ENCODE measurements around the gene XAF1.
"Not testable (repeated sequence)": the region's sequence is repeated elsewhere in the genome, so short reads cannot be mapped to it uniquely, and the experiment has no call there.

Gene XAF1

DNA sequence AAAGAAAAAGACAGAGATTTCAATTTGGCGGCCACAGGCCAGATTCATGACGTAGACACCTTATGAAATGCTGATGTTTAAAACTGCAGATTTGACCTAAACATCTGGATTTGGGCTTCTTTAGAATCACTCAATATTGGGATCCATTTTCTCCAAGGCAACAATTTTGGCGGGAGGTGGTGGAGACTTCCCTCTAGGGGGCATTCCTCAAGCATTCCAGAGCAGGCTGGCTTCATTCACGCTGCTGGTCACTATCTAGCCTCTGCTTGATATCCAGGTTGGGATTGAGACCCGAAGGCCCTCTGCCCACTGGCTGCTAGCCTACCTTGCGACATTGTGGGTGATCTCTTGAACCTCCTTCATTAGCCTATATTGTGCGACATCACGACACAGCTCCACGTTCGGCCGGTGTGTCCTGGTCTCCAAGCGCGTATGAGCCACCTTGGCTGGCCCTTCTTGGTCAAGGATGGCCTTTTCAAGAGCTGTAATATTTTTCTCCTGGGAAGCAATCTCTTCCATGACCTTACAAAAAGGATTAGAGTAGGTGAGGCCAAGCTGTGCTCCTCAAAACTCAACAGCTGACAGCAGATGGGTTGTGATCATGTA lies 44.7 kb downstream of the XAF1 start:
- peaks cover 5% of the 10 kb centered on the region for H3K27me3 Mint-ChIP-seq
- H3K4me1 Mint-ChIP-seq (ENCODE audit: low read depth), result no peaks in the 10 kb centered on the region
- no peak for DNase-seq
- no peaks in the 10 kb centered on the region for H3K36me3 Mint-ChIP-seq (ENCODE audit: low read depth)
- no peak overlapping the region for H3K27ac Mint-ChIP-seq
- no peak overlapping the region for H3K4me3 Mint-ChIP-seq
- no peaks in the 10 kb centered on the region for H3K9me3 Mint-ChIP-seq

- Mint-ChIP-seq H3K27ac (no peak overlapping the region), H3K9me3 (no peaks in the 10 kb centered on the region), H3K36me3 (ENCODE audit: low read depth) (no peaks in the 10 kb centered on the region), H3K4me1 (ENCODE audit: low read depth) (no peaks in the 10 kb centered on the region), H3K4me3 (no peak overlapping the region), H3K27me3 (peaks cover 31% of the 10 kb centered on the region)
- DNase-seq, result no peak
These were observed 55.7 kb downstream of the XAF1 start for GRCh38 chr17:6811510-6811909.

DNA sequence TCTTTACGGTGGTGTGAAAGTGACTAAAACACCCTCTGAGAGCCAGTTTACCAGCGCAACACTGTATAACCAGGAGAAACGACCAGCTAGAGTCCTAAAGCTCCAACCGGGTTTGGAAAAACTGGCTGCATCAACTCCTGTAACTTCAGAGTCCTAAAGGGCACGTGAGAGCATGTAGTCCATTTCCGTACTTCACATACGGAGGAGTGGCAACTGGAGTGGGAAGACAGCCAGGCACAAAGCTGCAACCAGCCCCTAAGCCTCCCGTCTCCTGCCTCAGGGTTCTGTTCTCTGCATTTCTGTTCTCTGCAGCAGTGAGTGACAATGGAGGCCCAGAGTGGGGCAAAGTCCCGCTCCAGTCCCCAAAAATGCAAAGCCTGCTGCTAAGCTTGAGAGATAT lies 56.4 kb downstream of the XAF1 start:
- DNase-seq, result no peak
- Mint-ChIP-seq H3K27ac (no peak overlapping the region), H3K9me3 (no peaks in the 10 kb centered on the region), H3K27me3 (peaks cover 36% of the 10 kb centered on the region), H3K4me1 (ENCODE audit: low read depth) (no peaks in the 10 kb centered on the region), H3K4me3 (no peak overlapping the region), H3K36me3 (ENCODE audit: low read depth) (no peaks in the 10 kb centered on the region)

DNA sequence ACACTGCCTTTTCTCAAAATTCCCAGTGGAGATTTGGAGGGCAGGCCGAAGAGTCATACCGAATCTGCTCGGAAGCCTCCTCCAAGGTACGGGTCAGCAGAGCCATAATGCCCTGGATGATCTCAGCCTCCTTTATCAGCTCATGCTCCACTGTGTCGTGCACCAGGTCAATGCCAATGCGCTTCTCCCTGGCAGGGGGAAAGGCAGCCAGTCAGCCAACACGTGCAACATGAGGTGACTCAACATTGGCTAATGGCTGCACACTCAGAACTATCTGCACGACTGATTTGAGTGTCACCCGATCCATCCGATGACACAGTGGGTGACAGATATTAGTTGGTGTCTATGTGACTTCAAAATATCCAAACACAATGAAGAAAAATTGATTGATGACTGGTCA lies 59.9 kb downstream of the XAF1 start:
- no peak for DNase-seq
- H3K4me1 Mint-ChIP-seq (ENCODE audit: low read depth), result no peaks in the 10 kb centered on the region
- no peaks in the 10 kb centered on the region for H3K9me3 Mint-ChIP-seq
- H3K27me3 Mint-ChIP-seq, result peaks cover 34% of the 10 kb centered on the region
- no peak overlapping the region for H3K4me3 Mint-ChIP-seq
- H3K27ac Mint-ChIP-seq, result no peak overlapping the region
- no peaks in the 10 kb centered on the region for H3K36me3 Mint-ChIP-seq (ENCODE audit: low read depth)

DNA sequence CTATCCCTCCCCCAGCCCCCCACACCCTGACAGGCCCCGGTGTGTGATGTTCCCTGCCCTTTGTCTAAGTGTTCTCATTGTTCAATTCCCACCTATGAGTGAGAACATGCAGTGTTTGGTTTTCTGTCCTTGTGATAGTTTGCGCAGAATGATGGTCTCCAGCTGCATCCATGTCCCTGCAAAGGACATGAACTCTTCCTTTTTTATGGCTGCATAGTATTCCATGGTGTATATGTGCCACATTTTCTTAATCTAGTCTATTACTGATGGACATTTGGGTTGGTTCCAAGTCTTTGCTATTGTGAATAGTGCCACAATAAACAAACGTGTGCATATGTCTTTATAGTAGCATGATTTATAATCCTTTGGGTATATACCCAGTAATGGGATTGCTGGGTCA lies 60.5 kb downstream of the XAF1 start:
- DNase-seq; H3K36me3 Mint-ChIP-seq (ENCODE audit: low read depth); H3K4me3 Mint-ChIP-seq; H3K4me1 Mint-ChIP-seq (ENCODE audit: low read depth); H3K9me3 Mint-ChIP-seq; H3K27ac Mint-ChIP-seq: not testable (repeated sequence)
- peaks cover 36% of the 10 kb centered on the region for H3K27me3 Mint-ChIP-seq

GRCh38 chr17:6818938-6819337 lies 63.1 kb downstream of the XAF1 start:
- Mint-ChIP-seq H3K4me1 (ENCODE audit: low read depth) (no peaks in the 10 kb centered on the region), H3K27ac (no peak overlapping the region), H3K9me3 (no peaks in the 10 kb centered on the region), H3K36me3 (ENCODE audit: low read depth) (no peaks in the 10 kb centered on the region), H3K4me3 (no peak overlapping the region), H3K27me3 (peaks cover 25% of the 10 kb centered on the region)
- DNase-seq, result no peak

- no peak for DNase-seq
- no peaks in the 10 kb centered on the region for H3K9me3 Mint-ChIP-seq
- H3K27me3 Mint-ChIP-seq, result peaks cover 21% of the 10 kb centered on the region
- H3K27ac Mint-ChIP-seq, result no peak overlapping the region
- H3K4me1 Mint-ChIP-seq (ENCODE audit: low read depth), result no peaks in the 10 kb centered on the region
- no peak overlapping the region for H3K4me3 Mint-ChIP-seq
- no peaks in the 10 kb centered on the region for H3K36me3 Mint-ChIP-seq (ENCODE audit: low read depth)
These were observed 67.2 kb downstream of the XAF1 start for GRCh38 chr17:6823011-6823442.
